ENCODE measurements around the gene KCNN1. TPM values are rescaled to one million over a fixed set of nuclear protein-coding genes. Genes with fewer than 3 reads are reported as not detected.

KCNN1 gene
- total and polyA plus RNA-seq, 2 of the 13 experiments (the other 11 are each of a cell fraction or from before 2014, with no cell fraction given) = 0.04 TPM; not detected in 1

DNA sequence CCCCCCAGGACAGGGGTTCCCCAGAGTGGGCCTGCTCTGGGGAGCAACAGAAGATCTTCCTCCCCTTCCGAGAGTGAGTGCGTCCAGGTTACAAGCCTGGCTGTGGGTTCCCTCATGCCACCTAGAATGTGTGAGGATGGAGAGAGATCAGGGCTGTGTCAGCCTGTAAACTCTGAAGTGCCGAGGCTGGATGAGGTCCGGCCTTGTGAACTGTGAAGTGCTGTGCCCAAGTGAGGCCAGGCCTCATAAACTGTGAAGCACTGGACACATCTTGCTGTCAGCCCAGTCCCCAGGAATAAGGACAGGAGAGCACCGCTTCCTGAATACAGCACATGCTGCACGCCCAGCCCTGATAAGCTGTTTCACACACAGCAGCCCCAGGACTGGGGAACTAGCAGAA, 7.6 kb downstream of the KCNN1 start:
- H3K9ac ChIP-seq (ENCODE audit: insufficient read depth, low read depth, low read length) = no peak overlapping the region
- TF ChIP-seq GATA4 (IDR thresholded peaks at IDR 0.05; ENCODE audit: borderline replicate concordance, low read depth) = no peak
- TF ChIP-seq ZNF274 (CRISPR knock-in tag; IDR thresholded peaks at IDR 0.05) = no peak
- TF ChIP-seq FOXP1 (IDR thresholded peaks at IDR 0.05) = no peak
- TF ChIP-seq FOXP1 (CRISPR knock-in tag; IDR thresholded peaks at IDR 0.05) = no peak
- H4K20me1 ChIP-seq (ENCODE audit: insufficient read depth, low read length) = no peaks in the 10 kb centered on the region
- 24% methylated on average over 4 of the region's 6 CpGs for WGBS (ENCODE audit: low lambda C conversion rate)
- no peak overlapping the region for H2AFZ ChIP-seq (ENCODE audit: low read length)
- H3K4me3 ChIP-seq (replicated peaks in 1 of 3; ENCODE audit: insufficient read depth in 1 of 3, low read depth in 2 of 3, low read length in 3 of 3) = no peak overlapping the region
- H3K4me2 ChIP-seq (ENCODE audit: low read depth, low read length) = no peak overlapping the region
- H3K36me3 ChIP-seq (replicated peaks in 1 of 2; ENCODE audit: control insufficient read depth in 1 of 2, insufficient read depth in 2 of 2, low read length in 2 of 2) = no peaks in the 10 kb centered on the region
- DNase-seq (ENCODE audit: low spot score) (no peak), ATAC-seq (no peak; the same call in 2 of the 3 replicates), FAIRE-seq (no peak)
- no peak overlapping the region for H3K27ac ChIP-seq (ENCODE audit: extremely low read length, insufficient read depth, low read length)
- ChIA-PET CTCF (ENCODE audit: low intra/inter-chr PET ratio, low total read pairs) (no interaction called here), POLR2A (no interaction called here)
- H3K9me3 ChIP-seq (ENCODE audit: low read length) = no peaks in the 10 kb centered on the region
- BruUV-seq (replicated peaks) = no TSS peak
- H3K4me1 ChIP-seq (ENCODE audit: insufficient read depth, low read length) = no peaks in the 10 kb centered on the region
- H3K79me2 ChIP-seq (ENCODE audit: insufficient read depth, low read length) = no peaks in the 10 kb centered on the region
- intact Hi-C loops (cut with micrococcal nuclease; ENCODE audit: unreplicated experiment) = no loop called here
- in situ Hi-C loops (cut with HindIII; ENCODE audit: extremely low pct_ligation_motif_present, low pct_unique_long_range_greater_than_20kb) = no loop called here
- peaks cover 1 to 47% of the 10 kb centered on the region in 2 experiments; a peak in 2 of 5 replicates for H3K27me3 ChIP-seq (ENCODE audit: control insufficient read depth in 1 of 2, insufficient read depth in 2 of 2, low read length in 2 of 2)

DNA sequence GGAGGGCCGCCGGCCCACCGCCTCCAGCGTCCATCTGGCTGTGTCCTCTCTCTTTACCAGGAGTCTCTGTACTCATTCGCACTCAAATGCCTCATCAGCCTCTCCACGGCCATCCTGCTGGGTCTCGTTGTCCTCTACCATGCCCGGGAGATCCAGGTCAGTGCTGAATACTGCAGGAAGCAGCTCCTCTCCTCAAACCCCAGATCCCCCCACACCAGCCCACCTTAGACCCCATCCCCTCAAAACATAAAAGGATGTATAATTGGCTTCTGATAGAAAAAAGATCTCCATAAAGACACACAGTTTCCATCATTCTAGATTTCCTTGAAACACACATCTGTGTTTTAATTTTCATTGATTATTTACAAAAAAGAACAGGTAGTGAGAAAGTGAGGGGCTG, 8.1 kb downstream of the KCNN1 start:
- no TSS peak for BruUV-seq (replicated peaks)
- no peak for FAIRE-seq
- Histone ChIP-seq H3K9ac (ENCODE audit: insufficient read depth, low read depth, low read length) (no peak overlapping the region), H3K79me2 (ENCODE audit: insufficient read depth, low read length) (no peaks in the 10 kb centered on the region), H3K4me1 (ENCODE audit: insufficient read depth, low read length) (no peaks in the 10 kb centered on the region), H3K27ac (ENCODE audit: extremely low read length, insufficient read depth, low read length) (no peak overlapping the region), H3K9me3 (ENCODE audit: low read length) (no peaks in the 10 kb centered on the region), H3K36me3 (replicated peaks in 1 of 2; ENCODE audit: control insufficient read depth in 1 of 2, insufficient read depth in 2 of 2, low read length in 2 of 2) (no peaks in the 10 kb centered on the region), H3K4me2 (ENCODE audit: low read depth, low read length) (no peak overlapping the region), H2AFZ (ENCODE audit: low read length) (no peak overlapping the region), H3K4me3 (replicated peaks in 1 of 3; ENCODE audit: insufficient read depth in 1 of 3, low read depth in 2 of 3, low read length in 3 of 3) (no peak overlapping the region), H3K27me3 (ENCODE audit: control insufficient read depth in 1 of 2, insufficient read depth in 2 of 2, low read length in 2 of 2) (peaks cover 1 to 44% of the 10 kb centered on the region in 2 experiments; a peak in 2 of 5 replicates), H4K20me1 (ENCODE audit: insufficient read depth, low read length) (no peaks in the 10 kb centered on the region)
- WGBS (ENCODE audit: low lambda C conversion rate) = 17% methylated on average over 3 of the region's 8 CpGs
- in situ Hi-C loops (cut with HindIII; ENCODE audit: extremely low pct_ligation_motif_present, low pct_unique_long_range_greater_than_20kb) = no loop called here
- no peak for ATAC-seq
- DNase-seq (ENCODE audit: low spot score) = no peak
- intact Hi-C loops (cut with micrococcal nuclease; ENCODE audit: unreplicated experiment) = no loop called here
- CTCF ChIA-PET (ENCODE audit: low intra/inter-chr PET ratio, low total read pairs) = no interaction called here
- TF ChIP-seq SUZ12 (IDR thresholded peaks at IDR 0.05; ENCODE audit: low read depth, low read length) = no peak
- POLR2A ChIA-PET = no interaction called here
